ENCODE data around the gene TMEM184B. TPM values are rescaled to one million over a fixed set of nuclear protein-coding genes. Genes with fewer than 3 reads are reported as not detected.
A peak's percentile ranks its signal among the peaks of the same experiment; 100 is the strongest.

Gene TMEM184B
- total RNA-seq, 4 donors from 2014 or later, result 39.1 to 56.1 (median 51.4) TPM

DNA sequence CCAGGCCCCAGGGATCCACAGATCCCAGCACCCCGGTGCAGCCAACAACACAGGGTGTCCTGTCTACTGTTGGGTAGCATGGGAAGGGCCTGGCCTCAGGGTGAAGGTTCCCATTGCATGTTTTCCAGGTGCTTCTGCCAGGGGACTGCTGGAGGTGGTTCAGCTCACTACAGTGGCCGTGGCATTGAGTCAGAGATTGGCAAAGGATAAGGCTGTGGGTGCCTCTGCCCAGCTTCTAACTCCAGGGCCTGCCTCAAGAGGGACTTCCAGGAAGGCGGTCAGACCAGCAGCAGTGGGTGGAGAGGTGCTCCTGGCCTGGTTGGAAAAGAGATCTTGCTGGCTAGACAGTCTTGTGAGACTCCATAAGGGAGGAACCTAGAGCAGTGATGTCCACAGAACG is 23.6 kb upstream of the TMEM184B start:
- no peaks in the 10 kb centered on the region for H3K27me3 ChIP-seq
- TF ChIP-seq, protein P1, sequence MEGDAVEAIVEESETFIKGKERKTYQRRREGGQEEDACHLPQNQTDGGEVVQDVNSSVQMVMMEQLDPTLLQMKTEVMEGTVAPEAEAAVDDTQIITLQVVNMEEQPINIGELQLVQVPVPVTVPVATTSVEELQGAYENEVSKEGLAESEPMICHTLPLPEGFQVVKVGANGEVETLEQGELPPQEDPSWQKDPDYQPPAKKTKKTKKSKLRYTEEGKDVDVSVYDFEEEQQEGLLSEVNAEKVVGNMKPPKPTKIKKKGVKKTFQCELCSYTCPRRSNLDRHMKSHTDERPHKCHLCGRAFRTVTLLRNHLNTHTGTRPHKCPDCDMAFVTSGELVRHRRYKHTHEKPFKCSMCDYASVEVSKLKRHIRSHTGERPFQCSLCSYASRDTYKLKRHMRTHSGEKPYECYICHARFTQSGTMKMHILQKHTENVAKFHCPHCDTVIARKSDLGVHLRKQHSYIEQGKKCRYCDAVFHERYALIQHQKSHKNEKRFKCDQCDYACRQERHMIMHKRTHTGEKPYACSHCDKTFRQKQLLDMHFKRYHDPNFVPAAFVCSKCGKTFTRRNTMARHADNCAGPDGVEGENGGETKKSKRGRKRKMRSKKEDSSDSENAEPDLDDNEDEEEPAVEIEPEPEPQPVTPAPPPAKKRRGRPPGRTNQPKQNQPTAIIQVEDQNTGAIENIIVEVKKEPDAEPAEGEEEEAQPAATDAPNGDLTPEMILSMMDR (IDR thresholded peaks at IDR 0.05), result no peak
- no peak for TF ChIP-seq POLR2A (IDR thresholded peaks at IDR 0.05)
- no peaks in the 10 kb centered on the region for H3K9me3 ChIP-seq
- no peak for DNase-seq
- no peak overlapping the region for H3K27ac ChIP-seq
- no peak overlapping the region for H3K4me3 ChIP-seq
- peaks cover 0 to 2% (median 0%) of the 10 kb centered on the region in 4 donors for H3K4me1 ChIP-seq
- H3K36me3 ChIP-seq, result peaks cover 0 to 96% (median 0%) of the 10 kb centered on the region in 3 donors

DNA sequence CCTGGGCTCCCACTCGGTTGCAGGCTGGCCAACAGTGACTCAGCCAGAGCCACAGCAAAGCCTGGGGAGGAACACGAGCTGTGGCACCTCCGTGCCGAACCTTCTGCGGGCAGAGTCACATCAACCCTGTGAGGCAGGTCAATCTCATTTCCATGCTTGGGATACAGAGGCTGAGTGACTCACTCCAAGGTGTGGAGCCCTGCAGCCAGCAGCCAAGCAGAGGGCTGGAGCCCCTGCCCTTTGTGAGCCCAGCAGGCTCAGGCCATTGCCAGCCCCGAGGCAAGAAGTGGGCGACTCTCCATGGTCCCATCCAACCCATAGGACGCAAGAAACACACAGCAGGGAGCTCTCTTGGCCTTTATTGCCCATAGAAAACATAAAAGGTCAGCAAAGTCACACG is 23.1 kb upstream of the TMEM184B start:
- TF ChIP-seq, protein P1 (IDR thresholded peaks at IDR 0.05), result no peak
- TF ChIP-seq POLR2A (IDR thresholded peaks at IDR 0.05), result no peak
- Histone ChIP-seq H3K27ac (no peak overlapping the region), H3K9me3 (no peaks in the 10 kb centered on the region), H3K36me3 (peaks cover 0 to 96% (median 0%) of the 10 kb centered on the region in 3 donors), H3K27me3 (no peaks in the 10 kb centered on the region), H3K4me1 (peaks cover 0 to 7% (median 0%) of the 10 kb centered on the region in 4 donors), H3K4me3 (no peak overlapping the region)
- DNase-seq, result no peak

DNA sequence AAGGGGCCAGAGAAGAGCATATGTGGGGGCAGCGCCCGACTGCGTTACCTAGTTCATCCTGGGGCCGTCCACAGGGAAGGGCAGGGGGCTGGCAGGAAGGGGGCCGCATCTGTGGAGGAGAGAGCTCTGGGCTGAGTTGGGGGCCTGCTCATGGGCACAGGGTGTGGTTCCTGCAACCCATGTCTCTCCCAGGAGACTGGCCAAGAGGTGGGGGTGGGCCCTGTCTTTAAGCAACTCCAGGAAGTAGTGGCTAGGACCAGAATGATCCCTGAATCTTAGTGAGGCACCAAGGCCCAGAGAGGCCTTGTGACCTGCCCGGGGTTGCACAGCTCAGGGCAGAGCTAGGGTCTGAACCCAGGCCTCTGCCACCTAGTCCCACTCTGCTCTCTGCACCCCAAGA is 22.5 kb upstream of the TMEM184B start:
- TF ChIP-seq, protein P1 (IDR thresholded peaks at IDR 0.05), result no peak
- TF ChIP-seq POLR2A (IDR thresholded peaks at IDR 0.05), result no peak
- no peak overlapping the region for H3K4me3 ChIP-seq
- peaks cover 0 to 91% (median 0%) of the 10 kb centered on the region in 3 donors for H3K36me3 ChIP-seq
- no peaks in the 10 kb centered on the region for H3K27me3 ChIP-seq
- H3K9me3 ChIP-seq, result no peaks in the 10 kb centered on the region
- peaks cover 0 to 8% (median 0%) of the 10 kb centered on the region in 4 donors for H3K4me1 ChIP-seq
- DNase-seq, result no peak
- H3K27ac ChIP-seq, result no peak overlapping the region

DNA sequence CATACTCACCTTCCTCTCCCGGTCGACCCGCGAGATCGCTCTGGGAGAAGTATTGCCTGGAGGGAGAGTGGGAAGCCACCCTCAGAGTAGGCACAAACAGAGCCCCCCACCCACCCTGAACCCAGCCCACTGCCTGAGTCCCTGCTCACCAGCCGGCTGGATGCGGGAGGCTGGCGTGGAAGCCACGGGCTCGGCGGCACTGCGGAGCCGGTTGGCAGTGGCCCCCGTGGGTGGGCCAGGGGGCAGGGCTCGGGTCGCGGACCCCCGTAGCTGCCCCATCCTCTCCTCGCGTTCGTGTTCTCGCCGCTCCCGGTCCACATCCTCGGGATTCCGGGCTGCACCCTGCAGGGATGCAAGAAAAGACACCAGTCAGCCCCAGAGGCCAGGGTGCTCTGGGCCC is 21.4 kb upstream of the TMEM184B start:
- Histone ChIP-seq H3K4me3 (no peak overlapping the region), H3K36me3 (peaks cover 0 to 82% (median 0%) of the 10 kb centered on the region in 3 donors), H3K27ac (peak overlapping the region in 1 of 4 donors; percentile 35), H3K9me3 (no peaks in the 10 kb centered on the region), H3K4me1 (peaks cover 0 to 8% (median 0%) of the 10 kb centered on the region in 4 donors), H3K27me3 (no peaks in the 10 kb centered on the region)
- DNase-seq, result no peak
- TF ChIP-seq, protein P1 (IDR thresholded peaks at IDR 0.05), result no peak
- TF ChIP-seq POLR2A (IDR thresholded peaks at IDR 0.05), result no peak

DNA sequence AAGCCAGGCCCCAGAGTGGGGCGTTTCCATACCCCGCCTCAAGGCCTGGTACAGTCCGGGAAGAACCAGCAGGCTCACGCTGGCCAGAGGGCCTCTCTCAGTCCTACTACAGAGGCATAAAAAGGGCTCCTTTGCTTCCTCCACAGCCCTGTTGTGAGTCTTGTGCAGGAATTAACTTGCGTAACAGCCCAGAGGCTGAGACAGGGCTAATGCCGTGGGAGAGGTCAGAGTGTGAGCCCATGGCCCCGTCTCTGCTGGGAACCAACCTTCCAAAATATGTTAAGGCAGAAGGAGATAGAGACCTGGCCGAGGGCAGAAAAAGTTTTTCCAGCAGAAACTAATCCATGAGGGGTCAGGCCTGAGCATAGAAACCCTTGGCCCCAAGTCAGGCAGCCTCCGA is 19.9 kb upstream of the TMEM184B start:
- TF ChIP-seq, protein P1 (IDR thresholded peaks at IDR 0.05), result no peak
- TF ChIP-seq POLR2A (IDR thresholded peaks at IDR 0.05), result no peak
- H3K9me3 ChIP-seq, result no peaks in the 10 kb centered on the region
- no peaks in the 10 kb centered on the region for H3K27me3 ChIP-seq
- H3K27ac ChIP-seq, result peak overlapping the region in 1 of 4 donors; percentile 35
- peaks cover 0 to 8% (median 0%) of the 10 kb centered on the region in 4 donors for H3K4me1 ChIP-seq
- DNase-seq, result no peak
- H3K4me3 ChIP-seq, result no peak overlapping the region
- H3K36me3 ChIP-seq, result peaks cover 0 to 67% (median 0%) of the 10 kb centered on the region in 3 donors
